PFSK-1 (cell line): ENCODE measurements around the gene RBSN.

Experiments
- REST ChIP-seq, 2 experiments: IDR thresholded peaks; 2 replicates each; pipeline versions ENCODE4 v1.6.1 to v1.8.0; 2011 to 2012; ENCODE audit warnings: low read depth in 2 of 2, low read length in 2 of 2, control low read depth in 1 of 2, inconsistent platforms in 1 of 2, mild to moderate bottlenecking in 1 of 2, moderate library complexity in 1 of 2; ENCODE audit not compliant: insufficient read depth in 1 of 2
- TAF1 ChIP-seq: IDR thresholded peaks from 2 replicates; pipeline ENCODE4 v1.6.1; 2012; ENCODE audit warnings: low read length, control low read depth, borderline replicate concordance; ENCODE audit not compliant: insufficient read depth

- no peak for TF ChIP-seq REST (IDR thresholded peaks at IDR 0.05; ENCODE audit: insufficient read depth in 1 of 2, low read depth in 2 of 2, low read length in 2 of 2)
- TF ChIP-seq TAF1 = no peak
Measured at GRCh38 chr3:15069441-15069840, 29.5 kb downstream of the RBSN start.
